GM06990 (cell line): ENCODE results near the gene DSCAML1.

Experiments used
- DNase-seq: peaks from one replicate; pipeline ENCODE4 v3.0.0-alpha.2; 2011; ENCODE audit not compliant: insufficient read length; ENCODE audit errors: extremely low read depth
- H3K27me3 ChIP-seq: replicated peaks from 2 replicates; pipeline ENCODE4 v1.6.0; 2011; ENCODE audit warnings: low read length; ENCODE audit not compliant: control insufficient read depth, insufficient read depth
- H3K36me3 ChIP-seq: 2 replicates; pipeline ENCODE4 v1.5.1; 2011; ENCODE audit warnings: low read length; ENCODE audit not compliant: control insufficient read depth, insufficient read depth
- H3K4me3 ChIP-seq: replicated peaks from 2 replicates; pipeline ENCODE4 v1.5.1; 2011; ENCODE audit warnings: low read depth, mild to moderate bottlenecking, control low read depth, low read length
- CTCF ChIP-seq: IDR thresholded peaks from 2 replicates; pipeline ENCODE4 v1.5.1; 2011; ENCODE audit warnings: low read length, control low read depth, mild to moderate bottlenecking, inconsistent platforms; ENCODE audit not compliant: insufficient read depth, poor library complexity, severe bottlenecking

The DSCAML1 gene

DNA sequence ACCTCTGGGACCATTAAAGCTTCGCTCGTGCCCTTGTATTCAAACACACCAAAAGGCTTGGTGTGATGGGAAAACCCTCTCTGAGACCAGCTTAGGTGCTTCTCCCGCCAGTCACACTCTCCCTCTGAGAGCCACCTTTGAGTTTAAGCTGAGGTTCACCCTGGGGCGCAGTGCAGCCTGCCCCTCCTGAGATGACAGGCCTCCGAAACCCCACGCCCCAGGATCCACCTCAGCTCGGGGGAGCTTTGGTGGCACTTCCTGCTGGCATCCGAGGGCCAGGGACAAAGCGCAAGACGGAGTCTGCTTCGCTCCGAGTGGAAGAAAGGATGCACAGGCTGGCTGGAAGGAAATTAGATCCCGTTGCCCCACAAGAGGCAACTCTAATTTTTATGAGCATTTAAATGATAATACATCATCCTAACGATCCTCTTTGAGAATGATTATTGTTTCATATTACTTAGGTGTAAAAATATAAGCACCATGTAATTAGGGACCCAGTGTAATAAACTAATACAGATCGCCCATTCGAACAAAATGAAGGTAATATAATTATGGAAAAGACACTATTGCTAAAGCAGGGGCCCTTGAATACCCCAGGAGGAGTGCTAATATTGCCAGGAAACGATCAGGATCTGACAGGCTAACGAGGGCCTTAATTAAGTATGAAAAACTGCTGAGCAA is 334.7 kb downstream of the DSCAML1 start:
- H3K4me3 ChIP-seq = no peak overlapping the region
- DNase-seq = no peak
- H3K27me3 ChIP-seq = no peaks in the 10 kb centered on the region
- no peaks in the 10 kb centered on the region for H3K36me3 ChIP-seq
- TF ChIP-seq CTCF = no peak

- no peak for TF ChIP-seq CTCF
- Histone ChIP-seq H3K36me3 (no peaks in the 10 kb centered on the region), H3K27me3 (no peaks in the 10 kb centered on the region), H3K4me3 (no peak overlapping the region)
- no peak for DNase-seq
Observed at GRCh38 chr11:117461396-117462182, 335.4 kb downstream of the DSCAML1 start.

DNA sequence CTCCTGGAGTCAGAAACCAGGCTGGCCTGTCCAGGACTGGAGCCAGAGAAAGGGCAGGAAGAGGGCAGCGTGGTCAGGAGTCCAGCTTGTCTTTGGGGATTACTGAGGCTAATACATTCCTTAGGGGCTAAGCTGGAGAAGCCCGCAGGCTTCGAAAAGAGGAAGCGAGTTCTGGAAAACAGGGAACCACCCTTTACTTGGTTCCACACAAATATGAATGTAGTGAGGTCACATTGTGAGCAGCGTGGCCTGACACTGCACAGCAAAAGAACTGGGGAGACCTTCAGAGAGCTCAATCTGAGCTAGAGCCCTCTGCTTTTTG is 337.1 kb downstream of the DSCAML1 start:
- no peaks in the 10 kb centered on the region for H3K36me3 ChIP-seq
- H3K4me3 ChIP-seq = no peak overlapping the region
- H3K27me3 ChIP-seq = no peaks in the 10 kb centered on the region
- TF ChIP-seq CTCF = no peak
- DNase-seq = no peak

DNA sequence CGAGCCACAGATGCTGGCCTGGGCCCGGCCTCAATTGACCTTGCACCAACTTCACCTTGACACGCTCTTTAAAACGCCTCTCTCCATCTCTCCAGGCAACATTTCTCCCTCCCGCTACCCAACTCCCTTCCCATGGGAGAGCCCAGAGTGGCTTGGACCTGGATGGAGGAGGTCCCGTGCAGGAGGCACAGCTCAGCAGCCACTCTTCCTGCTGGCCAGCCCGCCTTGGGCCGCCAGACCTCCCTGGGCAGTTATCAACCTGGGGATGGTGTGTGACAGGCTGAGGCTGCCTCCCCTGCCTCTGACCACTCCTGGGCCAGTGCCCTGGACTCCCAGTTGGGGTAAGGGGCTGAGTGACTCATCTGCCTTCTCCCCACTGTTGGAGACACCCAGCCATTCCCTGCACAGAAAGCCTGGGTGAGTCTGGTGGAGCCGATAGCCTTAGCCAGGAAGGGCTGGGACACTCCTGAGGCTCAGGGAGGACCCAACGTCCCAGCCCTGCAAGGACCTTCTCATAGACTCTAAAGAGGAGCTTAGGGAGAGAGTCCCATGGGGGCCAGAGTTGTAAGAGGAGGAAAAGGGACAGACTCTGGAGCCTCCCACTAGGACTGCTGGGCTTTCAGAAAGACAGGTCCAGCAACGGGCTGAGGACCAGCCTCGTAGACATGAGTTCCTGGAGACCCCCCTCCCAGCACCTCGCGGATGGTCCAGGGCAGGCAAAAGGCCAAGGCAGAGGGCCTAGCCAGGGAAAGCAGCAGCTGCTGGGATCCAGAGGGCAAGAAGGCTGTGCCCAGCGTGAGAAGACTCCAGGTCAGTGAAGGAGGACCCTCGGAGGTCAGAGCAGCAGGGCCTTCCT is 337.7 kb downstream of the DSCAML1 start:
- H3K27me3 ChIP-seq = no peaks in the 10 kb centered on the region

More for the DNA sequence above, 337.7 kb downstream of the DSCAML1 start:
- no peak for DNase-seq
- H3K4me3 ChIP-seq = no peak overlapping the region
- no peaks in the 10 kb centered on the region for H3K36me3 ChIP-seq
- TF ChIP-seq CTCF = no peak
